GM06990 (cell line): ENCODE results near the gene NT5DC3.

ENCODE experiments used
- DNase-seq: peaks from one replicate; pipeline ENCODE4 v3.0.0-alpha.2; 2011; ENCODE audit not compliant: insufficient read length; ENCODE audit errors: extremely low read depth
- H3K27me3 ChIP-seq: replicated peaks from 2 replicates; pipeline ENCODE4 v1.6.0; 2011; ENCODE audit warnings: low read length; ENCODE audit not compliant: control insufficient read depth, insufficient read depth
- H3K36me3 ChIP-seq: 2 replicates; pipeline ENCODE4 v1.5.1; 2011; ENCODE audit warnings: low read length; ENCODE audit not compliant: control insufficient read depth, insufficient read depth
- H3K4me3 ChIP-seq: replicated peaks from 2 replicates; pipeline ENCODE4 v1.5.1; 2011; ENCODE audit warnings: low read depth, mild to moderate bottlenecking, control low read depth, low read length
- CTCF ChIP-seq: IDR thresholded peaks from 2 replicates; pipeline ENCODE4 v1.5.1; 2011; ENCODE audit warnings: low read length, control low read depth, mild to moderate bottlenecking, inconsistent platforms; ENCODE audit not compliant: insufficient read depth, poor library complexity, severe bottlenecking

Gene NT5DC3

GRCh38 chr12:103743788-103744187, 97.2 kb downstream of the NT5DC3 start:
- TF ChIP-seq CTCF = no peak
- H3K4me3 ChIP-seq = no peak overlapping the region
- no peak for DNase-seq
- H3K27me3 ChIP-seq = no peaks in the 10 kb centered on the region; the same call in 1 of the 2 replicates
- no peaks in the 10 kb centered on the region for H3K36me3 ChIP-seq

GRCh38 chr12:103742349-103742932, 98.6 kb downstream of the NT5DC3 start:
- no peak for DNase-seq
- no peak overlapping the region for H3K4me3 ChIP-seq
- H3K27me3 ChIP-seq = no peaks in the 10 kb centered on the region; the same call in 1 of the 2 replicates
- TF ChIP-seq CTCF = no peak
- H3K36me3 ChIP-seq = no peaks in the 10 kb centered on the region

GRCh38 chr12:103737881-103738280, 103.2 kb downstream of the NT5DC3 start:
- Histone ChIP-seq H3K36me3 (no peaks in the 10 kb centered on the region), H3K27me3 (no peaks in the 10 kb centered on the region; the same call in 1 of the 2 replicates), H3K4me3 (no peak overlapping the region)
- TF ChIP-seq CTCF = no peak
- DNase-seq = no peak

DNA sequence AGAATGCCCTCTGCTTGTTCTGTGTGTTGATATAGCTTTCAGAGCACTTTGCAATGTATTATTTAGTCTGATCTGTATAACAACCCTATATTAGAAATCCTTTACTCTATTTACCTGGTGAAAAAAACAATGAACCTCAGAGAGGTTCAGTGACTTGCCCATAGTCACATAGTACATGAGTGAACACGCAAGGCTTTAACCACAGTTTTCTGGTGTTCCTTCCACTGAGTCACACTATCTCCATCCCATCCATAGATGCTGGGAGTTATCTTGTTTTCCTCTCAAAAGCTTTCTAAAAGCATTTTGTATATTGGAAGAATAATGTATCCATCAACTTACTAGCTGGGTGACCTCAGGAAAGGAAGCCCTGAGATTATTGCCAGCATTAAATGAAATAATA, 104.5 kb downstream of the NT5DC3 start:
- TF ChIP-seq CTCF = no peak
- no peak for DNase-seq
- H3K36me3 ChIP-seq = no peaks in the 10 kb centered on the region

GRCh38 chr12:103735291-103735690, 105.7 kb downstream of the NT5DC3 start:
- no peaks in the 10 kb centered on the region for H3K36me3 ChIP-seq

More for the DNA sequence above, 104.5 kb downstream of the NT5DC3 start:
- Histone ChIP-seq H3K27me3 (no peaks in the 10 kb centered on the region; the same call in 1 of the 2 replicates), H3K4me3 (no peak overlapping the region)

More at GRCh38 chr12:103735291-103735690, 105.7 kb downstream of the NT5DC3 start:
- TF ChIP-seq CTCF = no peak
- H3K27me3 ChIP-seq = no peaks in the 10 kb centered on the region; the same call in 1 of the 2 replicates
- H3K4me3 ChIP-seq = no peak overlapping the region
- no peak for DNase-seq
